HepG2 (cell line): ENCODE results near the gene CAST. TPM values are rescaled to one million over a fixed set of nuclear protein-coding genes. Genes with fewer than 3 reads are reported as not detected.
A peak's percentile ranks its signal among the peaks of the same experiment; 100 is the strongest.

Experiments used
- ATAC-seq: fragments of 200-7000 bp; cut with Tn5 transposase; 3 replicates; pipeline ENCODE4 v1.9.1; 2020; ENCODE audit warnings: mild to moderate bottlenecking, moderate library complexity
- BruUV-seq: library from RNA; stranded (reverse); fragments of 400-500 nt; replicated peaks from 2 replicates; lab custom pipeline; 2021; lab: Mats Ljungman, UMichigan
- CTCF ChIA-PET: fragments of 300-600 bp; formaldehyde crosslinking; extraction: SDS; loops from one replicate; lab custom pipeline; 2021; ENCODE audit warnings: low total read pairs, inconsistent platforms, low intra/inter-chr PET ratio; lab: Yijun Ruan, JAX
- POLR2A ChIA-PET: fragments of 350-600 bp; sonication (Branson Sonifier 250); formaldehyde crosslinking; loops from one replicate; lab custom pipeline; 2020; ENCODE audit warnings: antibody characterized with exemption, inconsistent platforms; lab: Yijun Ruan, JAX
- DNase-seq: peaks from one replicate; pipeline ENCODE4 v3.0.0-alpha.2; 2015; ENCODE audit warnings: low spot score
- FAIRE-seq: peaks from 3 replicates; lab custom pipeline; 2011; peaks lifted over from hg19 to GRCh38; lab: Jason Lieb, UNC
- H2AFZ ChIP-seq: one replicate; pipeline ENCODE4 v1.6.1; 2011; ENCODE audit warnings: low read length, inconsistent platforms
- H3K27ac ChIP-seq: fragments of 300-600 bp; 3 replicates; pipeline ENCODE4 v1.8.0; 2011; ENCODE audit warnings: mixed run types, mild to moderate bottlenecking, mixed read lengths, low read length, inconsistent platforms; ENCODE audit not compliant: insufficient read depth; ENCODE audit errors: extremely low read length
- H3K27me3 ChIP-seq, 2 experiments: fragments of 200-600 bp in 1 of 2; 2 replicates in 1 of 2; 3 replicates in 1 of 2; pipeline versions ENCODE4 v1.6.0 to v1.8.0; 2011; ENCODE audit warnings: low read length in 2 of 2, mild to moderate bottlenecking in 2 of 2, moderate library complexity in 2 of 2, inconsistent platforms in 1 of 2; ENCODE audit not compliant: insufficient read depth in 2 of 2, control insufficient read depth in 1 of 2
- H3K36me3 ChIP-seq, 2 experiments: fragments of 200-600 bp in 1 of 2; replicated peaks in 1 of 2; 2 replicates in 1 of 2; 3 replicates in 1 of 2; pipeline versions ENCODE4 v1.5.1 to v1.8.0; 2011; ENCODE audit warnings: low read length in 2 of 2, inconsistent platforms in 1 of 2; ENCODE audit not compliant: insufficient read depth in 2 of 2, control insufficient read depth in 1 of 2
- H3K4me1 ChIP-seq: 2 replicates; pipeline ENCODE4 v1.5.1; 2012; ENCODE audit warnings: low read length, inconsistent platforms; ENCODE audit not compliant: insufficient read depth
- H3K4me2 ChIP-seq: 2 replicates; pipeline ENCODE4 v1.6.0; 2011; ENCODE audit warnings: low read depth, low read length, inconsistent platforms
- H3K4me3 ChIP-seq, 3 experiments: fragments of 200-600 bp in 1 of 3; sonication (generic), shearing (Covaris generic) in 1 of 3; replicated peaks in 1 of 3; 2 replicates each; pipeline ENCODE4 v1.5.1; 2011 to 2016; ENCODE audit warnings: low read length in 3 of 3, inconsistent platforms in 2 of 3, low read depth in 2 of 3, mild to moderate bottlenecking in 2 of 3, control low read depth in 1 of 3, mixed read lengths in 1 of 3; ENCODE audit not compliant: insufficient read depth in 1 of 3
- H3K79me2 ChIP-seq: one replicate; pipeline ENCODE4 v1.6.1; 2011; ENCODE audit warnings: low read length, inconsistent platforms; ENCODE audit not compliant: insufficient read depth
- H3K9ac ChIP-seq: 2 replicates; pipeline ENCODE4 v1.6.0; 2011; ENCODE audit warnings: mild to moderate bottlenecking, low read depth, low read length, inconsistent platforms; ENCODE audit not compliant: insufficient read depth
- H3K9me3 ChIP-seq: 2 replicates; pipeline ENCODE4 v1.5.1; 2012; ENCODE audit warnings: mild to moderate bottlenecking, low read length
- H4K20me1 ChIP-seq: 2 replicates; pipeline ENCODE4 v1.6.0; 2011; ENCODE audit warnings: inconsistent platforms, mild to moderate bottlenecking, low read length, moderate library complexity; ENCODE audit not compliant: insufficient read depth
- AHDC1 ChIP-seq: sonication (generic); formaldehyde crosslinking; IDR thresholded peaks from 2 replicates; pipeline ENCODE4 v1.5.1; 2020; ENCODE audit warnings: mild to moderate bottlenecking, missing genetic modification reagents, borderline replicate concordance
- FOSL2 ChIP-seq: sonication (generic); formaldehyde crosslinking; IDR thresholded peaks from 2 replicates; pipeline ENCODE4 v1.4.0; 2020; ENCODE audit warnings: missing genetic modification reagents
- HIVEP1 ChIP-seq: sonication (generic); formaldehyde crosslinking; IDR thresholded peaks from 2 replicates; pipeline ENCODE4 v1.4.0; 2020; ENCODE audit warnings: mild to moderate bottlenecking, missing genetic modification reagents
- KAT2B ChIP-seq: fragments of 150-350 bp; IDR thresholded peaks from 2 replicates; pipeline ENCODE4 v1.6.1; 2014; ENCODE audit warnings: low read depth, low read length, borderline replicate concordance
- KLF13 ChIP-seq: sonication (generic); formaldehyde crosslinking; IDR thresholded peaks from 2 replicates; pipeline ENCODE4 v1.4.0; 2020; ENCODE audit warnings: mild to moderate bottlenecking, missing genetic modification reagents
- TCF12 ChIP-seq, 2 experiments: fragments of 450-650 bp in 1 of 2; sonication (generic) in 1 of 2; formaldehyde crosslinking in 1 of 2; IDR thresholded peaks; 2 replicates each; pipeline versions ENCODE4 v1.6.1 to v1.8.0; 2017 to 2022; ENCODE audit warnings: antibody characterized with exemption in 1 of 2, mild to moderate bottlenecking in 1 of 2, missing genetic modification reagents in 1 of 2, moderate library complexity in 1 of 2
- ZNF121 ChIP-seq: sonication (generic); formaldehyde crosslinking; IDR thresholded peaks from 2 replicates; pipeline ENCODE4 v1.5.0; 2020; ENCODE audit warnings: mild to moderate bottlenecking, missing genetic modification reagents
- ZNF619 ChIP-seq: sonication (generic); formaldehyde crosslinking; IDR thresholded peaks from 2 replicates; pipeline ENCODE4 v1.4.0; 2020; ENCODE audit warnings: mild to moderate bottlenecking, missing genetic modification reagents
- WGBS: methylation state at CpG from one replicate; pipeline ENCODE4 v1.1.6; 2017; ENCODE audit warnings: low lambda C conversion rate; 5-methylcytosine and 5-hydroxymethylcytosine counted together
- in situ Hi-C: cut with HindIII; loops from 2 replicates; pipeline ENCODE4 v1.10.0; 2017; ENCODE audit warnings: low pct_unique_long_range_greater_than_20kb; ENCODE audit not compliant: extremely low pct_ligation_motif_present
- intact Hi-C: fragments of 100-400 bp; cut with micrococcal nuclease; formaldehyde crosslinking; loops from one replicate; pipeline ENCODE4 v1.10.0; 2022; ENCODE audit not compliant: unreplicated experiment
- polyA plus RNA-seq, 8 experiments: library from polyadenylated mRNA; depleted of rRNA in 3 of 8; stranded (reverse) in 7 of 8; unstranded in 1 of 8; fragments of >200 nt; fragmentation: Illumina TruSeq in 4 of 8; extraction: Trizol in 4 of 8; gene quantifications; 2 replicates each; pipeline versions ENCODE4 v1.2.1 to v1.2.3, GENCODE V29; 2011 to 2016; ENCODE audit warnings: low read depth in 4 of 8, missing spikeins in 1 of 8, mixed read lengths in 1 of 8; ENCODE audit not compliant: insufficient read depth in 1 of 8
- total RNA-seq, 5 experiments: library from RNA; depleted of rRNA; stranded (reverse); fragments of >200 nt; fragmentation: Illumina TruSeq; extraction: Trizol; gene quantifications; 2 replicates each; pipeline ENCODE4 v1.2.3, GENCODE V29; 2016; ENCODE audit warnings: low read depth in 1 of 5

The CAST gene
- total and polyA plus RNA-seq, 2 of the 13 experiments (the other 11 are each of a cell fraction or from before 2014, with no cell fraction given), result 42.1 to 67.6 TPM

- H3K27me3 ChIP-seq, result peaks cover 0 to 5% of the 10 kb centered on the region in 2 experiments; a peak in 2 of 5 replicates
- no peak overlapping the region for H3K27ac ChIP-seq
- H3K4me1 ChIP-seq, result peaks cover 13% of the 10 kb centered on the region
- in situ Hi-C loops, result no loop called here
- peak; percentile 12 for DNase-seq
- FAIRE-seq, result no peak
- BruUV-seq, result no TSS peak
- CTCF ChIA-PET, result no interaction called here
- no peak for TF ChIP-seq ZNF619 (CRISPR knock-in tag)
- TF ChIP-seq ZNF121 (CRISPR knock-in tag), result no peak
- TF ChIP-seq TCF12 (IDR thresholded peaks at IDR 0.05), result no peak
- no peak for TF ChIP-seq TCF12 (CRISPR knock-in tag; IDR thresholded peaks at IDR 0.05)
- no peak for TF ChIP-seq KLF13 (CRISPR knock-in tag)
- TF ChIP-seq HIVEP1 (CRISPR knock-in tag), result no peak
- peak; percentile 50 for TF ChIP-seq FOSL2
- TF ChIP-seq, all 625 proteins: peak for 1
- no peak overlapping the region for H3K9ac ChIP-seq
- intact Hi-C loops, result no loop called here
- ATAC-seq, result no peak
- 20% methylated on average over 3 of the region's 3 CpGs for WGBS
- no peak overlapping the region for H3K4me3 ChIP-seq
- H3K4me2 ChIP-seq, result no peak overlapping the region
- H3K9me3 ChIP-seq, result no peaks in the 10 kb centered on the region
- no peaks in the 10 kb centered on the region for H4K20me1 ChIP-seq
- H3K36me3 ChIP-seq, result no peaks in the 10 kb centered on the region
- POLR2A ChIA-PET, result no interaction called here
- no peaks in the 10 kb centered on the region for H3K79me2 ChIP-seq
- H2AFZ ChIP-seq, result no peak overlapping the region
Measured at GRCh38 chr5:96657068-96657467, 5.1 kb upstream of the CAST start.

- Histone ChIP-seq H3K9ac (no peak overlapping the region), H2AFZ (no peak overlapping the region), H3K27ac (no peak overlapping the region), H3K79me2 (no peaks in the 10 kb centered on the region), H4K20me1 (no peaks in the 10 kb centered on the region), H3K4me2 (no peak overlapping the region), H3K4me3 (no peak overlapping the region), H3K27me3 (peaks cover 0 to 5% of the 10 kb centered on the region in 2 experiments; a peak in 2 of 5 replicates), H3K9me3 (no peaks in the 10 kb centered on the region), H3K36me3 (no peaks in the 10 kb centered on the region), H3K4me1 (peaks cover 14% of the 10 kb centered on the region)
- 3% methylated on average over 1 of the region's 1 CpG for WGBS
- DNase-seq (no peak), FAIRE-seq (no peak), ATAC-seq (no peak)
- in situ Hi-C loops, result no loop called here
- CTCF ChIA-PET, result no interaction called here
- no TSS peak for BruUV-seq
- intact Hi-C loops, result no loop called here
- POLR2A ChIA-PET, result no interaction called here
- no peak for TF ChIP-seq AHDC1
- TF ChIP-seq KAT2B, result peak; percentile 89
Measured at GRCh38 chr5:96658272-96658671, 3.9 kb upstream of the CAST start.
